ENCODE measurements around the gene ME2. TPM values are rescaled to one million over a fixed set of nuclear protein-coding genes. Genes with fewer than 3 reads are reported as not detected.
"Not testable (repeated sequence)": the region's sequence is repeated elsewhere in the genome, so short reads cannot be mapped to it uniquely, and the experiment has no call there.

ME2 gene
- polyA plus RNA-seq, 1 experiment, result 21.9 TPM

- H3K4me3 ChIP-seq (ENCODE audit: low read depth, low read length), result no peak overlapping the region
- CTCF ChIA-PET, result interaction anchor here (0.6 to 3.2 kb wide), 4 partner anchors 22 to 1691 kb away, joined by 3 to 12 read pairs (median 3); no protein-coding TSS in a partner anchor
- TF ChIP-seq CTCF (IDR thresholded peaks at IDR 0.05; ENCODE audit: insufficient read depth, low read depth, low read length), result no peak
- no peak for DNase-seq (ENCODE audit: low read depth)
- POLR2A ChIA-PET, result interaction anchor here (0.8 kb wide), 1 partner anchor 9 kb away, joined by 11 read pairs; no protein-coding TSS in a partner anchor
- H3K27me3 ChIP-seq (ENCODE audit: control insufficient read depth, insufficient read depth, low read length), result no peaks in the 10 kb centered on the region
- H3K36me3 ChIP-seq (ENCODE audit: control insufficient read depth, insufficient read depth, low read length), result 0 out of 2 replicates have a peak, but pooled peaks cover 1% of the 10 kb centered on the region
These were observed 108.3 kb downstream of the ME2 start for GRCh38 chr18:50987261-50987660.

DNA sequence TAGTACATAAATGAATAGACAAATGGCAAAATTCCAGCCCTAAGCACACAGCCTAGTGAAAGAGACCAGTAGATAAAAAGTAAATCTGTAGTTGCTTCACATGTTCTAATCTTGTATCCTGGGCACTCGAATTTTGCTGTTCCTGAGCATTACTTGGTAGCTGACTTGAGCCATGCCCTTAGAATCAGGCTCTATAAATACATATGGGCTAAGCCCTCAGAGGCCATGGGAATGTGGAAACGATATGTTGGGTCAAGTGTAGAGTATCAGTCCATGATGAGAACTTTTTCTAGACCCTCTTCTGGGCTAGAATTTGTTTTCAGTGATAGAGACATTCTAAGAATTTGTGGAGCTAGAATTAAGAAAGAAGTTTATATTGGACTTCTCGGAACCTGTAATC lies 110.8 kb downstream of the ME2 start:
- ChIA-PET CTCF (interaction anchor here (1.0 to 3.2 kb wide), 2 partner anchors 19 to 62 kb away, joined by 4 to 12 read pairs; no protein-coding TSS in a partner anchor), POLR2A (no interaction called here)
- no peaks in the 10 kb centered on the region for H3K27me3 ChIP-seq (ENCODE audit: control insufficient read depth, insufficient read depth, low read length)
- H3K36me3 ChIP-seq (ENCODE audit: control insufficient read depth, insufficient read depth, low read length), result 0 out of 2 replicates have a peak, but pooled peaks cover under 1% of the 10 kb centered on the region
- DNase-seq (ENCODE audit: low read depth), result no peak
- no peak overlapping the region for H3K4me3 ChIP-seq (ENCODE audit: low read depth, low read length)
- no peak for TF ChIP-seq CTCF (IDR thresholded peaks at IDR 0.05; ENCODE audit: insufficient read depth, low read depth, low read length)

- POLR2A ChIA-PET, result no interaction called here
- H3K36me3 ChIP-seq (ENCODE audit: control insufficient read depth, insufficient read depth, low read length), result no peaks in the 10 kb centered on the region
- no peak overlapping the region for H3K4me3 ChIP-seq (ENCODE audit: low read depth, low read length)
- CTCF ChIA-PET, result no interaction called here
- no peak for TF ChIP-seq CTCF (IDR thresholded peaks at IDR 0.05; ENCODE audit: insufficient read depth, low read depth, low read length)
- no peaks in the 10 kb centered on the region for H3K27me3 ChIP-seq (ENCODE audit: control insufficient read depth, insufficient read depth, low read length)
- DNase-seq (ENCODE audit: low read depth), result no peak
These were observed 113.4 kb downstream of the ME2 start for GRCh38 chr18:50992351-50992762.

GRCh38 chr18:50994031-50994430 lies 115.1 kb downstream of the ME2 start:
- Histone ChIP-seq H3K4me3 (ENCODE audit: low read depth, low read length) (no peak overlapping the region), H3K27me3 (ENCODE audit: control insufficient read depth, insufficient read depth, low read length) (no peaks in the 10 kb centered on the region), H3K36me3 (ENCODE audit: control insufficient read depth, insufficient read depth, low read length) (no peaks in the 10 kb centered on the region)
- TF ChIP-seq CTCF (IDR thresholded peaks at IDR 0.05; ENCODE audit: insufficient read depth, low read depth, low read length), result no peak
- no peak for DNase-seq (ENCODE audit: low read depth)
- ChIA-PET CTCF (no interaction called here), POLR2A (no interaction called here)

- CTCF ChIA-PET; DNase-seq (ENCODE audit: low read depth); H3K36me3 ChIP-seq (ENCODE audit: control insufficient read depth, insufficient read depth, low read length); H3K4me3 ChIP-seq (ENCODE audit: low read depth, low read length); POLR2A ChIA-PET; H3K27me3 ChIP-seq (ENCODE audit: control insufficient read depth, insufficient read depth, low read length): not testable (repeated sequence)
These were observed 124.3 kb downstream of the ME2 start for GRCh38 chr18:51003174-51003573.

Small RNA genes lying within 50 kb of the gene (small RNA-seq; reads per million reads assigned to genes)
- gene RF00019 (ENCODE audit: insufficient read length, low read depth, low replicate concordance), result not detected

Other genes with a start within 250 kb of the ME2 start
- gene MRO, start 59.1 kb upstream of the ME2 start, polyA plus RNA-seq (2011; rRNA removed), result not detected in 2 replicates
- 4.4 and 7.9 TPM in 2 replicates for gene ELAC1, start 88.9 kb downstream of the ME2 start, polyA plus RNA-seq (2011; rRNA removed)
- 85.8 and 101 TPM in 2 replicates for gene SMAD4, start 151.1 kb downstream of the ME2 start, polyA plus RNA-seq (2011; rRNA removed)

Data from BJ (cell line).